Measurements from ENCODE around the gene CDH23. TPM values are rescaled to one million over a fixed set of nuclear protein-coding genes. Genes with fewer than 3 reads are reported as not detected.
A peak's percentile ranks its signal among the peaks of the same experiment; 100 is the strongest.

The CDH23 gene
- total and polyA plus RNA-seq, 10 of the 15 experiments (the other 5 are each of a cell fraction or from before 2014, with no cell fraction given), result 0.09 to 0.40 (median 0.15) TPM; not detected in 1

DNA sequence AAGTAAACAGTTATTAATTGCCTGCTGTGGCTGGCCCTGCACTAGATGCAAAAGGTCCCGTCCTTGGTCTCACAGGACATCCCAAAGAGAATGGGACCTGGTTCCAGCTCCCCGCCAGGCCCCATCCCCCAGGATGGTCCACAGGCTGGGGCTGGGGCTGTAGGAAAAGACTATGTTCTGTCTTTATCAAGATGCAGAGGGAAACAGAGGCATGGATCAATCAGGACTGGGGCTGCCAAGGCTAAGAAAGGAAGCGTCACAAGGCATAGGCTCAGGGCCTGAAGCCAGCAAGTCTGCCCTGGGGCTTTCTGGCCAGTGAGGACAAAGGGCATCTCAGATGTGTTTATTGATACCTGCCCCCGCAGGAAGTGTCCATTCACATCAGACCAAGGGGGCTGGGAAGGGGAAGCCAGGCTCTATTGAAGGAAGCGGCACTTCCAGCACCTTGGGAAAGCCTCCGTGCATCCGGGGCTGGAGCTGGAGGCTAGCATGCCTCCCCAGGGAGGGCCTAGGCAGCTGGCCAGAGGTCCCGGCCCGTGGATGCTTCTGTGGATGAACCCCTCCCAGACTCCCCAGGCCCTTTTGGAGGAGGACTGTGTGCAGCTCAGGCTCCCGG is 370.8 kb downstream of the CDH23 start:
- Histone ChIP-seq H3K4me3 (no peak overlapping the region), H3K4me1 (ENCODE audit: control insufficient read depth, insufficient read depth, low read length) (peaks cover 38% of the 10 kb centered on the region), H3K4me2 (ENCODE audit: control insufficient read depth, insufficient read depth) (peak overlapping the region; percentile 11; the same call in 1 of the 2 replicates), H3K27me3 (replicated peaks in 1 of 2; ENCODE audit: control insufficient read depth in 2 of 2, insufficient read depth in 2 of 2, low read length in 1 of 2) (no peaks in the 10 kb centered on the region), H3K36me3 (ENCODE audit: control insufficient read depth in 2 of 2, insufficient read depth in 2 of 2, low read length in 1 of 2) (no peaks in the 10 kb centered on the region), H3K9me3 (replicated peaks; ENCODE audit: control insufficient read depth, insufficient read depth, low read length) (no peaks in the 10 kb centered on the region), H4K20me1 (ENCODE audit: control insufficient read depth, insufficient read depth) (no peaks in the 10 kb centered on the region), H3K27ac (ENCODE audit: control insufficient read depth, insufficient read depth) (no peak overlapping the region), H3K9ac (ENCODE audit: control insufficient read depth, insufficient read depth, low read length) (no peak overlapping the region), H2AFZ (ENCODE audit: control insufficient read depth, low read depth, low read length) (no peak overlapping the region), H3K79me2 (ENCODE audit: control insufficient read depth, insufficient read depth, low read length) (peaks cover 16% of the 10 kb centered on the region)
- no peak for ATAC-seq
- SMC1A ChIA-PET (ENCODE audit: uncharacterized antibody, unreplicated experiment), result interaction anchor here (1.0 to 4.6 kb wide), 11 partner anchors 10 to 391 kb away, joined by 3 to 33 read pairs (median 7); no protein-coding TSS in a partner anchor
- BruUV-seq (replicated peaks), result no TSS peak
- no peak for FAIRE-seq
- CTCF ChIA-PET, result interaction anchor here (0.9 to 3.8 kb wide), 9 partner anchors 12 to 129 kb away, joined by 3 to 13 read pairs (median 6); no protein-coding TSS in a partner anchor
- DNase-seq (ENCODE audit: low read depth, low spot score), result no peak
- in situ Hi-C loops (cut with MboI), result no loop called here
- RAD21 ChIA-PET (ENCODE audit: unreplicated experiment), result interaction anchor here (0.8 to 4.0 kb wide), 7 partner anchors 10 to 129 kb away, joined by 3 to 53 read pairs (median 4); no protein-coding TSS in a partner anchor
- whole genome bisulfite sequencing (ENCODE audit: insufficient coverage, insufficient replicate concordance, low lambda C conversion rate, missing lambda C conversion rate), result 79% methylated on average over 10 of the region's 10 CpGs
- TF ChIP-seq, protein P1, sequence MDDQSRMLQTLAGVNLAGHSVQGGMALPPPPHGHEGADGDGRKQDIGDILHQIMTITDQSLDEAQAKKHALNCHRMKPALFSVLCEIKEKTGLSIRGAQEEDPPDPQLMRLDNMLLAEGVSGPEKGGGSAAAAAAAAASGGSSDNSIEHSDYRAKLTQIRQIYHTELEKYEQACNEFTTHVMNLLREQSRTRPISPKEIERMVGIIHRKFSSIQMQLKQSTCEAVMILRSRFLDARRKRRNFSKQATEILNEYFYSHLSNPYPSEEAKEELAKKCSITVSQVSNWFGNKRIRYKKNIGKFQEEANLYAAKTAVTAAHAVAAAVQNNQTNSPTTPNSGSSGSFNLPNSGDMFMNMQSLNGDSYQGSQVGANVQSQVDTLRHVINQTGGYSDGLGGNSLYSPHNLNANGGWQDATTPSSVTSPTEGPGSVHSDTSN (IDR thresholded peaks at IDR 0.05; ENCODE audit: insufficient replicate concordance, low read depth, low read length), result peak; percentile 75
- TF ChIP-seq SUPT20H (IDR thresholded peaks at IDR 0.05; ENCODE audit: borderline replicate concordance, control insufficient read depth, low read depth, low read length), result no peak
- POLR2A ChIA-PET, result interaction anchor here (0.6 to 1.7 kb wide), 7 partner anchors 10 to 355 kb away, joined by 3 to 6 read pairs (median 3); partner anchors contain the start of gene PSAP
- intact Hi-C loops (cut with micrococcal nuclease; ENCODE audit: unreplicated experiment), result loop anchor here (2.0 kb wide), 2 partner anchors 19 to 73 kb away; no protein-coding TSS in a partner anchor

Measured in GM12878 (cell line).